Measurements from ENCODE around the gene CNTNAP2. TPM values are rescaled to one million over a fixed set of nuclear protein-coding genes. Genes with fewer than 3 reads are reported as not detected.

The CNTNAP2 gene
- total and polyA plus RNA-seq, 2 donors from 2014 or later, result 0.06 to 0.13 TPM

DNA sequence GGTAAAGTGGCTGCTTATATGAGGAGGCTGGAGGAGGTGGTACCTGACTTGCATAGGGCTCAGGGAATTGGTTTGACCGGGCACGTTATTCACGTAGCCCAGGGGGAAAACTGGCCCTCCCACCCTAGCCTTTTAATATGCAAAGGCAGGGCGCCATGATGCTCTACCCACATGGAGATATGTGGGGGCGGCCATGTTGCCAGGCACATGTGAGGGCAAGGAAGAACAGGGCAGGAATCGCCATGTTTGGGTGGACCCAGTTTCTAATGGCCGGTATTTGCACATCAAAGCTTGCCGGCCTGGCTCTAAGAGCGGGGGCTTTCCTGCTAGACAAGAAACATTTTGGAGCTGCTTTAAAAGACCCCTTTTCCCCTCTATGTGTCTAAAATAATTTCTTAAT, 1524.2 kb downstream of the CNTNAP2 start:
- FAIRE-seq (no peak), DNase-seq (no peak)
- TF ChIP-seq, protein P1, sequence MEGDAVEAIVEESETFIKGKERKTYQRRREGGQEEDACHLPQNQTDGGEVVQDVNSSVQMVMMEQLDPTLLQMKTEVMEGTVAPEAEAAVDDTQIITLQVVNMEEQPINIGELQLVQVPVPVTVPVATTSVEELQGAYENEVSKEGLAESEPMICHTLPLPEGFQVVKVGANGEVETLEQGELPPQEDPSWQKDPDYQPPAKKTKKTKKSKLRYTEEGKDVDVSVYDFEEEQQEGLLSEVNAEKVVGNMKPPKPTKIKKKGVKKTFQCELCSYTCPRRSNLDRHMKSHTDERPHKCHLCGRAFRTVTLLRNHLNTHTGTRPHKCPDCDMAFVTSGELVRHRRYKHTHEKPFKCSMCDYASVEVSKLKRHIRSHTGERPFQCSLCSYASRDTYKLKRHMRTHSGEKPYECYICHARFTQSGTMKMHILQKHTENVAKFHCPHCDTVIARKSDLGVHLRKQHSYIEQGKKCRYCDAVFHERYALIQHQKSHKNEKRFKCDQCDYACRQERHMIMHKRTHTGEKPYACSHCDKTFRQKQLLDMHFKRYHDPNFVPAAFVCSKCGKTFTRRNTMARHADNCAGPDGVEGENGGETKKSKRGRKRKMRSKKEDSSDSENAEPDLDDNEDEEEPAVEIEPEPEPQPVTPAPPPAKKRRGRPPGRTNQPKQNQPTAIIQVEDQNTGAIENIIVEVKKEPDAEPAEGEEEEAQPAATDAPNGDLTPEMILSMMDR (IDR thresholded peaks at IDR 0.05; ENCODE audit: borderline replicate concordance, extremely low read depth, insufficient read depth), result no peak

DNA sequence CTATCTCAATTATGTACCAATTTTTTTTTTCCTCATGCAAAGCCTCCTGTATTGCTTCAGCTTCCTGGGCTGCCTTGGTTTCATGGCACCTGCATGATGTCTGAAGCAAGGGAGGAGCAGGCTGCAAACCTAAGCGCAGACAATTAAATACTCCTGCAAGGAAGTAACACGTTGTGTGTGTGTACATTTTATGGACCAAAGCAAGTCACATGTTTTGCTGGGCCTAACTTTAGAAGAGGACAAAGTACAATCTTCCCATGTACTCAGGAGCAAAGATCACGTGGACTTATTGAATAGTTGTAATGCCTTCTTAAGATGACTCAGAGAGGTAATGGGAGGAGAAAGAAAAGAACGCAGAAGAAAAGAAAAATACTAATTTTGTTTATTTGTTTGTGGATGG, 1530.0 kb downstream of the CNTNAP2 start:
- intact Hi-C loops (cut with DNase I), result no loop called here
- H3K27ac ChIP-seq (ENCODE audit: low read depth in 2 of 2, low read length in 2 of 2), result no peak overlapping the region
- H3K36me3 ChIP-seq (ENCODE audit: control insufficient read depth in 2 of 3, insufficient read depth in 3 of 3, low read length in 3 of 3), result no peaks in the 10 kb centered on the region
- no peak overlapping the region for H3K4me3 ChIP-seq (ENCODE audit: low read length in 3 of 3)
- DNase-seq (peak in 1 of 5 donors; percentile 3), FAIRE-seq (no peak)
- TF ChIP-seq, protein P1 (IDR thresholded peaks at IDR 0.05; ENCODE audit: borderline replicate concordance, extremely low read depth, insufficient read depth), result no peak
- H3K9ac ChIP-seq (ENCODE audit: low read length in 3 of 3), result no peak overlapping the region
- H3K9me3 ChIP-seq (ENCODE audit: control insufficient read depth in 2 of 3, insufficient read depth in 1 of 3, low read length in 3 of 3), result no peaks in the 10 kb centered on the region
- H3K4me1 ChIP-seq (ENCODE audit: control insufficient read depth in 2 of 3, insufficient read depth in 2 of 3, low read depth in 1 of 3, low read length in 3 of 3), result no peaks in the 10 kb centered on the region
- no peaks in the 10 kb centered on the region for H3K27me3 ChIP-seq (ENCODE audit: control insufficient read depth, insufficient read depth, low read length)

More for the DNA sequence above, 1524.2 kb downstream of the CNTNAP2 start:
- Histone ChIP-seq H3K4me1 (ENCODE audit: control insufficient read depth in 2 of 3, insufficient read depth in 2 of 3, low read depth in 1 of 3, low read length in 3 of 3) (no peaks in the 10 kb centered on the region), H3K9ac (ENCODE audit: low read length in 3 of 3) (no peak overlapping the region), H3K4me3 (ENCODE audit: low read length in 3 of 3) (no peak overlapping the region), H3K36me3 (ENCODE audit: control insufficient read depth in 2 of 3, insufficient read depth in 3 of 3, low read length in 3 of 3) (no peaks in the 10 kb centered on the region), H3K9me3 (ENCODE audit: control insufficient read depth in 2 of 3, insufficient read depth in 1 of 3, low read length in 3 of 3) (no peaks in the 10 kb centered on the region), H3K27ac (ENCODE audit: low read depth in 2 of 2, low read length in 2 of 2) (no peak overlapping the region), H3K27me3 (ENCODE audit: control insufficient read depth, insufficient read depth, low read length) (no peaks in the 10 kb centered on the region)
- intact Hi-C loops (cut with DNase I), result no loop called here

DNA sequence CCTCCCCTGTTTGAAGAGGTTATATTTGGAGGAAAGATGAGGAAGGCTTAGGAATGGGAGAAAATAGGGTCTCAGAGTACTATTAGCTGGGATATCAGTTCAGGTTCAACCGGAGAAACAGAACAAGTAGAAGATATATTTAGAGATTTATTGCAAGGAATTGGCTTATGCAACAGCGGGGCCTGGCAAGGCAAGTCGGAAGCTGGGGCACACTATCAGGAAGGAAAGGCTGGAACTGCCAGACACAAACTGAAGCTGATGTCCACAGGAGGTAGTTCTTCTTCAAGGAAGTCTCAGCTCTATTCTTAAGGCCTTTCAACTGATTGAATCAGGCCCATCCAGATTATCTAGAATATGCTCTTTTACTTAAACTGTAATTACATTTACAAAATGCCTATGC, 1534.4 kb downstream of the CNTNAP2 start:
- Histone ChIP-seq H3K27ac (ENCODE audit: low read depth in 2 of 2, low read length in 2 of 2) (no peak overlapping the region), H3K9me3 (ENCODE audit: control insufficient read depth in 2 of 3, insufficient read depth in 1 of 3, low read length in 3 of 3) (no peaks in the 10 kb centered on the region), H3K36me3 (ENCODE audit: control insufficient read depth in 2 of 3, insufficient read depth in 3 of 3, low read length in 3 of 3) (no peaks in the 10 kb centered on the region), H3K9ac (ENCODE audit: low read length in 3 of 3) (no peak overlapping the region), H3K27me3 (ENCODE audit: control insufficient read depth, insufficient read depth, low read length) (no peaks in the 10 kb centered on the region), H3K4me1 (ENCODE audit: control insufficient read depth in 2 of 3, insufficient read depth in 2 of 3, low read depth in 1 of 3, low read length in 3 of 3) (no peaks in the 10 kb centered on the region), H3K4me3 (ENCODE audit: low read length in 3 of 3) (no peak overlapping the region)
- no peak for FAIRE-seq
- TF ChIP-seq, protein P1 (IDR thresholded peaks at IDR 0.05; ENCODE audit: borderline replicate concordance, extremely low read depth, insufficient read depth), result no peak
- no peak for DNase-seq
- intact Hi-C loops (cut with DNase I), result no loop called here

DNA sequence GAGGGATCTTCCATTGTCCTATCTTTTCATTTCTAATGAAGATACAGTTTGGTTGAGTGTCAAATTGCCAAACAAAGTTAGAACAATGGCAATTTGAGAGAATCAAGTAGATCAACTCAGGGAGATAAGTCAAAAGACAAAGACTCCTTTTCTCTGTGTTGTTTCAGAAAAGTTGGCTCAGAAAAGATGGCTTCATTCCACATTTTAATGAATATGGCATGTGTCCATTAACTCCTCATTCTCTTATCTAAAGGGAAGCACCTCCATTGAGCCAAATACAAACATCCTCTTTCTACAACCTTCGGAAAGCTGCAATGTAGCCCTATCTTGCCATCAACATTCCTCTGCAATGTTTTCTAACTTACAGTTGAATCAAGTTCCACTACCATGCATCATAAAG, 1535.0 kb downstream of the CNTNAP2 start:
- H3K4me1 ChIP-seq (ENCODE audit: control insufficient read depth in 2 of 3, insufficient read depth in 2 of 3, low read depth in 1 of 3, low read length in 3 of 3), result no peaks in the 10 kb centered on the region
- H3K4me3 ChIP-seq (ENCODE audit: low read length in 3 of 3), result no peak overlapping the region
- H3K27ac ChIP-seq (ENCODE audit: low read depth in 2 of 2, low read length in 2 of 2), result no peak overlapping the region
- no peaks in the 10 kb centered on the region for H3K36me3 ChIP-seq (ENCODE audit: control insufficient read depth in 2 of 3, insufficient read depth in 3 of 3, low read length in 3 of 3)
- intact Hi-C loops (cut with DNase I), result no loop called here
- H3K9me3 ChIP-seq (ENCODE audit: control insufficient read depth in 2 of 3, insufficient read depth in 1 of 3, low read length in 3 of 3), result no peaks in the 10 kb centered on the region
- no peak overlapping the region for H3K9ac ChIP-seq (ENCODE audit: low read length in 3 of 3)
- FAIRE-seq, result no peak
- no peak for DNase-seq
- TF ChIP-seq, protein P1 (IDR thresholded peaks at IDR 0.05; ENCODE audit: borderline replicate concordance, extremely low read depth, insufficient read depth), result no peak
- no peaks in the 10 kb centered on the region for H3K27me3 ChIP-seq (ENCODE audit: control insufficient read depth, insufficient read depth, low read length)
